HUES48 (cell line): ENCODE results near the gene ARL2BP.
A peak's percentile ranks its signal among the peaks of the same experiment; 100 is the strongest.

Experiments used
- H3K27ac ChIP-seq: one replicate; pipeline ENCODE4 v1.7.0; 2013; ENCODE audit warnings: low read depth, low read length, inconsistent platforms
- H3K27me3 ChIP-seq: 2 replicates; pipeline ENCODE4 v1.6.1; 2013; ENCODE audit warnings: mild to moderate bottlenecking, low read length; ENCODE audit not compliant: control insufficient read depth, insufficient read depth
- H3K36me3 ChIP-seq: 2 replicates; pipeline ENCODE4 v1.6.1; 2013; ENCODE audit warnings: low read length; ENCODE audit not compliant: control insufficient read depth, insufficient read depth
- H3K4me1 ChIP-seq: 2 replicates; pipeline ENCODE4 v1.6.1; 2013; ENCODE audit warnings: mild to moderate bottlenecking, low read length; ENCODE audit not compliant: control insufficient read depth, insufficient read depth
- H3K4me3 ChIP-seq: 2 replicates; pipeline ENCODE4 v1.5.1; 2013; ENCODE audit warnings: mild to moderate bottlenecking, low read depth, low read length
- H3K9ac ChIP-seq: 2 replicates; pipeline ENCODE4 v1.6.1; 2013; ENCODE audit warnings: mild to moderate bottlenecking, low read depth, low read length, moderate library complexity
- H3K9me3 ChIP-seq: 2 replicates; pipeline ENCODE4 v1.6.1; 2013; ENCODE audit warnings: low read length; ENCODE audit not compliant: control insufficient read depth, insufficient read depth

Gene ARL2BP

DNA sequence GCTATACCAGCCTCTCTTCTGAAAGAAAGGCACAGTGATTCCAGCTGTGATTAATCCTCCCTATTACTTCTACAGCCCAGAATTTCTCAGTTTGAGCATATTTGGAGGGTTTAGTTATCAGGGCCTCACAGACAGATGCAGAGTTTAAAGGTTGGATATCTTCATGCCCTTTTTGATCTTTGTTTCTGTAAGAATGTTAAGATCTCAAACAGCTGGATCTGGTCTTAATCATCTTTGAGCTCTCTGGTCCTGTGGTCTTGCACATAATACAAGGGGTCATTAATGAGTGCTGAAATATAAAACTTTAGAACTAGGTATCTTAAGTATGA is 9.1 kb upstream of the ARL2BP start:
- Histone ChIP-seq H3K9me3 (no peaks in the 10 kb centered on the region), H3K27me3 (no peaks in the 10 kb centered on the region), H3K4me1 (no peaks in the 10 kb centered on the region), H3K36me3 (peaks cover 77% of the 10 kb centered on the region), H3K27ac (no peak overlapping the region), H3K4me3 (no peak overlapping the region), H3K9ac (no peak overlapping the region)

DNA sequence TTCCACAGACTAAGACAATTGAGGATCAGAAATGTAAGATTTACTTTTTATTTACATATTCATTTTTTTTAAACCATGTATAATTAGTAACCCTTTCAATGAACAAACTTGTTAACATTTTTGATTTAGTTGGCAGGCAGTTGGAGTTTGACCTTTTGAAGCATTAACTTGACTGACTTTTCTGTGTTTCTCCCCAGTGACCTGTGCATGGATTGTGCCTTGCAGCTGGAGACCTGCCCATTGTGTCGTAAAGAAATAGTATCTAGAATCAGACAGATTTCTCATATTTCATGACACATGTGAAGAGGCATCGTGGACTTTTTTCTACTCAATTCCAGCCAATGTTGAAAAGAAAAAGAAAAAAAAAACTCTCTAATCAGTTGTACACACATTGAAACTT is 6.4 kb upstream of the ARL2BP start:
- Histone ChIP-seq H3K36me3 (peaks cover 50% of the 10 kb centered on the region), H3K4me1 (no peaks in the 10 kb centered on the region), H3K9me3 (no peaks in the 10 kb centered on the region), H3K27me3 (no peaks in the 10 kb centered on the region), H3K9ac (no peak overlapping the region), H3K27ac (no peak overlapping the region), H3K4me3 (no peak overlapping the region)

DNA sequence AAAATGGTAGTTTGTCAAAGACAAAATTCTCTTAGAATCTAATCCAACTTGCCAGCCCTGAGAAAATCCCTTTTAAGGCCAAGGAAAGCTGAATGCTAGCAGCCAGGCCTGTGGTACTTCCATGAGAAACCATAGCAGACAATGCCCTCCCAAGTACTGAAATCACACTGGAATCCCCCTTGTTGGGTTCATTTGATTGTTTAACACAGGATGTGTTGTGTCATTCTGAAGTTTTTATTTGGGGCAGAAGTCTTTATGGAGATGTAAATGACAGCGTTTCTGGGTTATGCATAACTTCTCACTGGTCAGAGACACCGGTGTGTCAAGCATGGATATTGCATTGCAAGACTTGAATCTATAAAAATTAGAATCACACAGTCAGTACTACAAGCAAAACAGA is 6.0 kb upstream of the ARL2BP start:
- no peaks in the 10 kb centered on the region for H3K4me1 ChIP-seq
- no peak overlapping the region for H3K27ac ChIP-seq
- H3K4me3 ChIP-seq, result no peak overlapping the region
- no peaks in the 10 kb centered on the region for H3K9me3 ChIP-seq
- H3K27me3 ChIP-seq, result no peaks in the 10 kb centered on the region
- peaks cover 45% of the 10 kb centered on the region for H3K36me3 ChIP-seq
- no peak overlapping the region for H3K9ac ChIP-seq

DNA sequence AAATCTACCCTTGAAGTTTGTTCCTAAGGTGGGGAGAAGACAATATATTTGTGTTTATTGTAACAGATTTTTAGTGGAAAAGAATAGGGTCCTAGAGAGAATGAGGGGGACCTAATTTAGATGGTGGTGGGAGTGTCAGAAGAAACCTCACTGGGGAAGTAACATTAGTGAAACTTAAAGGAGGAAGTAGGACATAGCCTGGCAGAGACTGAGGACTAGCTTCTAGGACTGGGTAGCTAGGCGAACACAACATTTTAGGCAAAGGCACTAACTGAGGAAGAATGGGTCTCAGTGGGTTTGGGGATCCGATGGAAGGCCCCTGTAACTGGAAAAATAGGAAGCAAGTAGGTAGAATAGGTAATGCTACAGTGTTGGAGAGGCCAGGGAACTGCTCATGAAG is 4.2 kb upstream of the ARL2BP start:
- Histone ChIP-seq H3K36me3 (peaks cover 28% of the 10 kb centered on the region), H3K27me3 (no peaks in the 10 kb centered on the region; the same call in 1 of the 2 replicates), H3K9me3 (no peaks in the 10 kb centered on the region), H3K27ac (no peak overlapping the region), H3K4me3 (no peak overlapping the region), H3K4me1 (peaks cover 5% of the 10 kb centered on the region; the same call in 1 of the 2 replicates), H3K9ac (no peak overlapping the region)

DNA sequence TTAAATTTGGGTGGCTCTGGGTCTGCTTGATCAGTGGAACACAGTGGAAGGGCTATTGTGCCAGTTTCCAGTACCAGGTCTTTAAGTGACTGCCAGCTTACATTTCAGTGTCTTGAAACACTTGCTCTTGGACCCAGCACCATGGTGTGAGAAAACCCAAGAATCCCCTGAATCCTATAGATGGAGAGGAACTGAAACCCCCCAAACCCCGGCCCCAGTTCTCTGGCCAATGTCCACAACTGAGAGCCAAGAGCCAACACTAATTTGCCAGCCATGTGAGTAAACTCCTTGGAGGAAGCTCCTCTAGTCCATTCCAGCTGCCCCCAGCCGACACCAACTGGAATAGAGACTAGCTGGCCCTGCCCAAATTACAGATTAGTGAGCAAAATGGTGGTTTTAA is 2.4 kb upstream of the ARL2BP start:
- H3K27me3 ChIP-seq, result no peaks in the 10 kb centered on the region; the same call in 1 of the 2 replicates
- H3K4me3 ChIP-seq, result no peak overlapping the region
- no peak overlapping the region for H3K9ac ChIP-seq
- H3K27ac ChIP-seq, result no peak overlapping the region
- peaks cover 7% of the 10 kb centered on the region; the same call in 1 of the 2 replicates for H3K4me1 ChIP-seq
- H3K36me3 ChIP-seq, result peaks cover 22% of the 10 kb centered on the region
- H3K9me3 ChIP-seq, result no peaks in the 10 kb centered on the region

DNA sequence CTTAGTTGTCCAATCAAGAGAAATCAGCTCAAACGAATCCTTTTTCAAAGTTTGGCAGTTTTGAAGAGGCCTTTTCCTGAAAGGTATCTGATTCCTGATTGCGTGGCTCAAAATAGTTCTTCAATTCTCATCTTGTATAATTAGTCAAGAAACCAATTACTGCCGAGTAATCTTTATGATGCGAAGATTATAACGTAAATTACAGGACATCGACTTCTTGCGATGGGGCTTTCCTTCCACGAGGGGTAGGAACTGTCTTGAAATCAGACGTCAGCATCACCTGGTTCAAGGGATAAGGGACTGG is 644 bp upstream of the ARL2BP start:
- H3K4me1 ChIP-seq, result peaks cover 7% of the 10 kb centered on the region; the same call in 1 of the 2 replicates
- peak overlapping the region; percentile 54; the same call in 1 of the 2 replicates for H3K9ac ChIP-seq
- H3K27ac ChIP-seq, result peak overlapping the region; percentile 81

DNA sequence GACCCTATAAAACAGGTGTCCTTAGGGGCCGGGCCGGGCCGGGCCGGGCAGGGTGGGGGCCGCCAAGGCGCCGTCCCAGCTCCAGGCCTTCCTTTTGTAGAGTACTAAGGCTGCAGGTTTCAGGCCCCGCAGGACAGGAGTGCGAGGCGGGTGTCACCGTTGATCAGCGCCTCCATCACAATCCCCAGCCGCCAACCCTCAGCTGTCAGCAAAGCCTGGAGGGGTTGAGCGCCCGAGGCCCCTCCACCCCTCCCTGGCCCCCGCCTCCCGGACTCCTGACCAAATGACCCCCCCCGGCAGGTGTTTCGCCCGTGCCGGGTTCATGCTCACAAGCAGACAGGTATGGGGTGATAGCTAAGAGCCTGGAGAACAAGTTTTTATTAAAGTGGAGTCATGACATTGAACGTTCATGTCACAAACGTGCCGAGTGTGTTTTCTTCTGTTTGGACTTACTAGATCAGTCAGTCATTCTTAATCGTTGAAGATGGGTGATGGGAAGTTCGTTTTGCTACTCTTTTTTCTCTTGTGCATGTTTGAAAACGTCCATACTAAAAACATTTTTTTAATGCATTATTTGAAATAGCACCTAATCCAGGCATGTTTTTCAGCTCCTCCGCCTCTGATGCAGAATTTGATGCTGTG is 534 bp downstream of the ARL2BP start:
- H3K27ac ChIP-seq, result peak overlapping the region; percentile 84
- no peaks in the 10 kb centered on the region; the same call in 1 of the 2 replicates for H3K27me3 ChIP-seq
- no peaks in the 10 kb centered on the region for H3K9me3 ChIP-seq
- H3K36me3 ChIP-seq, result peaks cover 10% of the 10 kb centered on the region; the same call in 1 of the 2 replicates
- H3K4me3 ChIP-seq, result peak overlapping the region; percentile 82
- H3K9ac ChIP-seq, result peak overlapping the region; percentile 15; the same call in 1 of the 2 replicates
- H3K4me1 ChIP-seq, result peaks cover 7% of the 10 kb centered on the region; the same call in 1 of the 2 replicates

More for the DNA sequence above, 644 bp upstream of the ARL2BP start:
- peak overlapping the region; percentile 82 for H3K4me3 ChIP-seq
- H3K36me3 ChIP-seq, result peaks cover 10% of the 10 kb centered on the region
- no peaks in the 10 kb centered on the region for H3K9me3 ChIP-seq
- no peaks in the 10 kb centered on the region; the same call in 1 of the 2 replicates for H3K27me3 ChIP-seq

DNA sequence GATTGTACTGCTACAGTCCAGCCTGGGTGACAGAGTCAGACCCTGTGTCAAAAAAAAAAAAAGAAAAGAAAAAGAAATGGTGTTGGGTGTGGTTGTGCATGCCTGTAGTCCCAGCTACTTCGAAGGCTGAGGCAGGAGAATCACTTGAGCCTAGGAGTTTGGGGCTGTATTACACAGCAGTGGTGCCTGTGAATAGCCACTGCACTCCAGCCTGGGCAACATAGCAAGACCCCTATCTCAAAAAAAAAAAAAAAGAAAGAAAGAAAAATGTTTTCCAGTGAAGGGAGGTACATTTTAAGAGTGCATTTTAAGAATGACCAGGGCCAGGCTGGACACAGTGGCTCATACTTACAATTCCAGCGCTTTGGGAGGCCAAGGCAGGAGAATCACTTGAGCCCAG is 6.3 kb downstream of the ARL2BP start:
- H3K9me3 ChIP-seq, result no peaks in the 10 kb centered on the region
- H3K4me3 ChIP-seq, result no peak overlapping the region
- no peak overlapping the region for H3K9ac ChIP-seq
- no peaks in the 10 kb centered on the region for H3K27me3 ChIP-seq
- H3K27ac ChIP-seq, result no peak overlapping the region
- H3K4me1 ChIP-seq, result no peaks in the 10 kb centered on the region
- H3K36me3 ChIP-seq, result peaks cover 26% of the 10 kb centered on the region; the same call in 1 of the 2 replicates

DNA sequence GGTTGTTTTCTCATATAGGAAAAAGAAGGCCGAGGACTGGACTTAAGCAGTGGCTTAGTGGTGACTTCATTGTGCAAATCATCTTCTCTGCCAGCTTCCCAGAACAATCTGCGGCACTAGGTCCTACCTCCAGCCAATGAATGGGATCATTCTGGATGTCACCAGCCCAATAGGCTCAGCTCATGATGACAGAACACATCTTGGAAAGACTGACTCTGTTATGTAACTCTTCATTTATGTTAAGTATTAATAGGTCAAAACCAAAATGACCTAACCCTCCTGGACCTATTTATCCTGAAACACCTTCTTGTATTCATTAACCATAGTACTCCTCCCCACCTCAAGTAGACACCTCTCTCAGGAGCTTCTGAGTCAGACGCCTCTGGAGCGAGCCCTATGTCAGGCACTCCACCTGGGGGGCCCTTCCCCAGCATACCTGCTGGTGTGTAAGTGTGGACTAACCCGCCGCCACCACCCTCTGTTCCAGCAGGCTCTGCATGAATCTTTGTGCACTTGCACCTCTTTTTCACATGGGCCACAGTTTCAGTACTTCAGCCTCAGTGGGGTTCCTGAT is 7.2 kb downstream of the ARL2BP start:
- Histone ChIP-seq H3K4me3 (no peak overlapping the region), H3K9me3 (no peaks in the 10 kb centered on the region), H3K27ac (no peak overlapping the region), H3K36me3 (peaks cover 26% of the 10 kb centered on the region; the same call in 1 of the 2 replicates), H3K9ac (no peak overlapping the region), H3K4me1 (no peaks in the 10 kb centered on the region), H3K27me3 (no peaks in the 10 kb centered on the region)

DNA sequence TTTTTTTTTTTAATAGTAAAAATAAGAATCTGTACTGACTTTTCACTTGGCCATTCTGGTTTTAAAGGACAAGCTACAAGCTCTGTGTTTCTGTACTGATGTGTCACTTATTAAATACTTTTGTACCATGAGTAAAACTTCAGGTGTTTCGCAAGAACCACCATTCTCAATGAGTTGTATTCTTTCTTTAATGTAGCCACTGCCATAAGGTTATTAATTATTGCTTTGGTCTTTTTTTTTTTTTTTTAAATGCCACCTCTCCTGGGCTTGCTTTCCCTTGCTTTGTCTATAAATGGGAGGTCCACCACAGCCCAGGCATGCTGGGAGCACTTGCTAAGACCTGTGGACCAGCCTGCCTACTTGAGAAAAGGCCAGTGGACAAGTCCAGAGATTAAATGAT is 8.4 kb downstream of the ARL2BP start:
- Histone ChIP-seq H3K27me3 (no peaks in the 10 kb centered on the region), H3K27ac (no peak overlapping the region), H3K9me3 (no peaks in the 10 kb centered on the region), H3K36me3 (peaks cover 26% of the 10 kb centered on the region; the same call in 1 of the 2 replicates), H3K9ac (no peak overlapping the region), H3K4me1 (no peaks in the 10 kb centered on the region), H3K4me3 (no peak overlapping the region)

DNA sequence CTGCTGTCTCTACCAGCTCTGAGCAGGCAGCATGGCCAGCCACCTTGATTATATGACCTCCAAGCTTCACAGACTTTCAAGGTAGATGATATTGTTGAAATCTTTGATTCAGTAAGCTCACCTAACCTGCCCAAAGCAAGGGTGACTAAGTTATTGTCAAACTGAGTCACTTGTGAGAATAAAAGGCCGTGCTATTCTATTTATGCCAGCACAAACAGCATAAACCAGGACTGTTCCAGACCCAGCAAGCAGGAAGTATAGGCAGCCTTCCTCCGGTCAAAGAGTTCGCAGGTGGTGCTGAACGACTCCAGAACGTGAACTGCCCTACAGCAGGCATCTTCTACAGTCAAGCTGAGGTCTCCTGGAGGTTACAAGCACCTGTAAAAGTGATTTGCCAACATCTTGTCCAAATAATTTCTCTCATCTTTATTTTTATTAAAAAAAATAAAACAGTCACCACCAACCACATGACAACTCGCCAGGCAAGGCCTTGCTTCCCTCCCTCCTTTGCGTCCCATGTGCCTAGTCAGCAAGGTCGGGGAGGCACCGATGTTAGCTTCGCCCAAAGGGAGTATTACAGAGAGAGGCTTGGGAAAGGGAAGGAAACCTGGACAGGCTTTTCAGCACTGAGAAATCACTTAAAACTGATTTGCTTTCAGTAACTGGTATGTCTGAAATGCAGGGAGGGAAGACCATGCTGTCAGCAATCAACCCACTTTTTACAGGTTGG is 10.8 kb downstream of the ARL2BP start:
- H3K27ac ChIP-seq, result no peak overlapping the region
- H3K4me3 ChIP-seq, result no peak overlapping the region
- H3K36me3 ChIP-seq, result peaks cover 16% of the 10 kb centered on the region; the same call in 1 of the 2 replicates
- peaks cover 10% of the 10 kb centered on the region for H3K4me1 ChIP-seq
- H3K9me3 ChIP-seq, result no peaks in the 10 kb centered on the region
- H3K27me3 ChIP-seq, result no peaks in the 10 kb centered on the region
- no peak overlapping the region for H3K9ac ChIP-seq
